PC-9 (cell line): ENCODE results near the gene SUFU.

ENCODE experiments used
- EZH2 ChIP-seq: fragments of 200-600 bp; sonication (generic); IDR thresholded peaks from 2 replicates; pipeline ENCODE4 v1.8.0; 2017; ENCODE audit warnings: antibody characterized with exemption, low read depth
- TF ChIP-seq, protein P1 (sequence below): fragments of 200-600 bp; sonication (generic); conservative IDR thresholded peaks from 2 replicates; pipeline ENCODE4 v1.6.1; 2017; ENCODE audit warnings: mixed run types, antibody characterized with exemption, mild to moderate bottlenecking, moderate library complexity

DNA sequence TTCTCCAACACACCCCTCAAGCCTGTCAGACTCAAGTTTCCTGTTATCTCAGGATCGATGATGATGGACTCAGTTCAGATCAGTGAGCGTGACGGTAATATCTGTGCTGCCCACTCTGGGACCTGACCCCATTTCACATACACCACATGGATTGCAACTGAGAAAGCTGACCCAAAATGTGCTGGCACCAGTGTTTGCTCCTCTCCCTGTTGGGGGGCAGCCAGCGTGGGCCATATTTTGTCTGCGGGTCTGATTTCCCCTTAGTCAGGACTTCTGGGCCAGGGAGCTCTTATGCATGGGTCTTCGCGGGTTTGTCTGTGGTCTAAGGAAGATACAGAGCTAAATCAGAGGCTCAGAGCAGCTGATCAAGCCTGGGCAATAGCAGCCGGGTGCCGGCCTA is 97.9 kb downstream of the SUFU start:
- TF ChIP-seq, protein P1, sequence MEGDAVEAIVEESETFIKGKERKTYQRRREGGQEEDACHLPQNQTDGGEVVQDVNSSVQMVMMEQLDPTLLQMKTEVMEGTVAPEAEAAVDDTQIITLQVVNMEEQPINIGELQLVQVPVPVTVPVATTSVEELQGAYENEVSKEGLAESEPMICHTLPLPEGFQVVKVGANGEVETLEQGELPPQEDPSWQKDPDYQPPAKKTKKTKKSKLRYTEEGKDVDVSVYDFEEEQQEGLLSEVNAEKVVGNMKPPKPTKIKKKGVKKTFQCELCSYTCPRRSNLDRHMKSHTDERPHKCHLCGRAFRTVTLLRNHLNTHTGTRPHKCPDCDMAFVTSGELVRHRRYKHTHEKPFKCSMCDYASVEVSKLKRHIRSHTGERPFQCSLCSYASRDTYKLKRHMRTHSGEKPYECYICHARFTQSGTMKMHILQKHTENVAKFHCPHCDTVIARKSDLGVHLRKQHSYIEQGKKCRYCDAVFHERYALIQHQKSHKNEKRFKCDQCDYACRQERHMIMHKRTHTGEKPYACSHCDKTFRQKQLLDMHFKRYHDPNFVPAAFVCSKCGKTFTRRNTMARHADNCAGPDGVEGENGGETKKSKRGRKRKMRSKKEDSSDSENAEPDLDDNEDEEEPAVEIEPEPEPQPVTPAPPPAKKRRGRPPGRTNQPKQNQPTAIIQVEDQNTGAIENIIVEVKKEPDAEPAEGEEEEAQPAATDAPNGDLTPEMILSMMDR: no peak
- TF ChIP-seq EZH2: no peak
